RPMI8226 (cell line): ENCODE data around the gene ADPGK.

Source experiments
- DNase-seq: peaks from one replicate; pipeline ENCODE4 v3.0.0-alpha.2; 2015

Gene ADPGK

GRCh38 chr15:72787526-72787925 lies 4.0 kb upstream of the ADPGK start:
- no peak for DNase-seq

GRCh38 chr15:72786676-72787345 lies 3.3 kb upstream of the ADPGK start:
- DNase-seq = no peak

DNA sequence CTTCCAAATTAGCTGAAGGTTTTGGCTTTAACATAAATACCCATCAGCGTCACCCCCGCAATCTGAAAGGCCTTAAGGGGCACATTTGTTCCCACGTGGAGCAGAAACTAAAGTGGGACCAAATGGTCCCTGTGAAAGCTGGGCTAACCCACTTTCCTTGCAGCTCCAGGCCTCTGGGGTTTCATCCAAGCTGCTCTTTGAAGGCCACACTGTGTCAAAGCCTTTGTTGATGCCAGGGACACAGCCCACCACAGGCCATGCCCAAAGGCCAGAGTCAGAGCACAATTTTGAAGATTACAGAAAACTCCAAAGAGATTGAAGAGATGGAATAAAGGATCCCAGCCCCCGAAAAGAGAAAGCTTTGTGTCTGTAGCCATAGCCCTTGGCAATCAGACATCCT lies 2.7 kb upstream of the ADPGK start:
- no peak for DNase-seq

- no peak for DNase-seq
Measured at GRCh38 chr15:72785841-72786240, 2.3 kb upstream of the ADPGK start.

- DNase-seq = no peak
Measured at GRCh38 chr15:72785432-72785831, 1.9 kb upstream of the ADPGK start.

- no peak for DNase-seq
Measured at GRCh38 chr15:72784456-72784876, 908 bp upstream of the ADPGK start.

GRCh38 chr15:72783004-72783639 lies 436 bp downstream of the ADPGK start:
- DNase-seq = peak; percentile 70

DNA sequence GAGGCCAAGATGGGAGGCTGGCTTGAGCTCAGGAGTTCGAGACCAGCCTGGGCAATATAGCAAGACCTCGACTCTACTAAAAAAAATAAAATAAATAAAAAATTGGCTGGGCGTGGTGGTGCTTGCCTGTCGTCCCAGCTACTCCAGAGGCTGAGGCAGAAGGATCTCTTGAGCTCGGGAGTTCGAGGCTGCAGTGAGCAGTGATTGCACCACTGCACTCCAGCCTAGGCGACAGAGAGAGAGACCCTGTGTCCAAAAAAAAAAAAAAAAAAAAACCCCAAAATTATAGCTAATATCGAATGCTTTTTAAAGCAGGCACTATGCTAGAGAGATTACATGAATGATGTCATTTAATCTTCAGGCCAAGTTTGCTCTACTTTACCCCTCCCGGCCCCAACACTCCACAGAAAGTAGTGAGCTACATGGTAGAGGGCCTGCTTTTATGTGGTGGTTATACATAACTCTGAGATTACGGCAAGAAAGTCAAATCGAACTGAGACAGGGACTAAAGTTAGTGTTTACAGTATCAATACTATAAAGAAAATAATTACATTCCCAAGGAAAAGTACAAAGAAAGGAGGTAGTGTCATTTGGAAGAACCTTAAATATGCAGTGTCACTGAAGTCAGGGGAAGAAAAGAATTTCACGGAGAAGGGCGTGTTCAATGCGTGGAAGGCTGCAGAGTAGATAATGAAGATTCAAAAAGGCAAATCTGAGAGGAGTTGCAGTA lies 1.1 kb downstream of the ADPGK start:
- DNase-seq = peak; percentile 31

- no peak for DNase-seq
Measured at GRCh38 chr15:72781631-72782030, 1.9 kb downstream of the ADPGK start.

DNA sequence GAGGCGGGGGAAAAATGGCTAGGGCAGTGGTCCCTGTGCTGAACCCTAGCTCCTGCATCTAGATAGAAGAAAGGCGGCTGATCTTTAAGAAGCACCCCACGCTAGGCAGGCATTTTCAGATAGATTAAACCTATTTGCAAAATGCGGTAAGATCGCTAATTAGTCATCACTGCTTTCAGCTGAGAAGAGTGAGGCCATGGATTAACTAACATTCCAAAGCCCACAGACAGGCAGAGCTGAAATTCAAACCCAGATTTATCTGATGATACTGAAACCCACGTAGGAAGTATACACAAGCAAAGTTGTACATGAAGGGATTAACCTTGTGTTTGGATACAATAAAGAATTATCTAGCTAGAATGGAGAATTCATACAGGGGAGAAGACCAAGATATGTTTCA lies 4.8 kb downstream of the ADPGK start:
- no peak for DNase-seq

- peak; percentile 32 for DNase-seq
Measured at GRCh38 chr15:72774696-72775383, 8.7 kb downstream of the ADPGK start.

DNA sequence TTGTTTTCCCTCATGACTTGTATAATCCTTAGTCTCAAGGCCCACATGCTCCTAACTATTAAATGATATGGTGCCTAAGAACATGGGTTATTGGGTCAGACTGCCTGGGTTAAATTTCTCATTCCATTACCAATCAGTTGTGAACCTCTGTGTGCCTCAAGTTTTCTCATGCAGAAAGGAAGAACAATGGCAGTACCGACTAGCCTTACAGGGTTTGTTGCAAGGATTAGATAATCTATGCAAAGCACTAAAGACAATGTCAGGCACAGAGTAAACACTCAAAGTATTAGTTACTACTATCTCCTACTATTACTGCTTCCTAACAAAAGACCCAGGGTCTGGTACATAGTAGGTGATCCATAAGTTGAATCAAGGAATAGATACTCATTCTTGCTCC lies 12.2 kb downstream of the ADPGK start:
- no peak for DNase-seq

DNA sequence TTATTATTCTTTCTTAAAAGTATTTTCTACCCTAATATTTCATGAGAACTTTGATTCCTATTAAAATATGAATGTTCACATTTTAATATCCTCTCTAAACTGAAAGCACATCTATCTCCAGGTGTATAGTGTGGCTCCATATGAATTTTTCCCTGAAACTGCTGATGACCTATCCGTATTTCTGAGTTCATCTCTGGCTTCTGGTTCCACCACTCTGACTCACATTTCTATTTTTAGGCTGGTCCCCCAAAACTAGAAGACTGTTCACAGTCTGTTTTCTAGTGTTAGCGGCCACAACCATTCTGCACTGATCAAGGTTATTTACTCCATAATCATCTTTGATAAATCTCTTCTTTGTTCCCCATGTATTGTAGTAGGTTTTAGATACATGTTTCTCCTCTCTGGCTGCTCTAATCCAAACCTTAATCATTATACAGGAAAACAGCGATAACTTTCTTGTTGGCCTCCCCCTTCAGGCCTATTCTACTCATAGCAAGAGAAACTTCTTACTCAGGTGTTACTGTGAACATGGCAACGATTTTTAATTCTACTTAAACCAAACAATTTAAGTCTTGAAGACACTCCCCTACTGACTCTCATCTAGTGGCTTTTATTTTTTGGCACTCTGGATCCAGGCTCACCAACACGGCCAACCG lies 12.8 kb downstream of the ADPGK start:
- no peak for DNase-seq

DNA sequence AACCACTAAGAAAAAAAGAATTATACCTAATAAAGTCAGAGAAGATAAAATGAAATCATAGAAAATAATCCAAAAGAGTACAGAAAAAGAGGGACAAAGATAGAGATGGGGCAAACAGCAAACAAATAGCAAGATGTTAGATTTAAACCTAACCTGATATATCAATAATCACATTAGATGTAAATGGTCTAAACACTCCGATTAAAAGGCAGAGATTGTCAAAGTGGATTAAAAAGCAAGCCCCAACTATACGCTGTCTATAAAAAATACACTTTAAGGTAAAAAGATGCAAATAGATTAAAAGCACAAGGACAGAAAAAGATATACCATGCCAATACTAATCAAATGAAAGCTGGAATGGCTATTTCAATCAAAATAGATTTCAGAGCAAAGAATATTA lies 16.8 kb downstream of the ADPGK start:
- no peak for DNase-seq

GRCh38 chr15:72766025-72766424 lies 17.5 kb downstream of the ADPGK start:
- DNase-seq = no peak

- no peak for DNase-seq
Measured at GRCh38 chr15:72764656-72765055, 18.9 kb downstream of the ADPGK start.

GRCh38 chr15:72760590-72761260 lies 22.8 kb downstream of the ADPGK start:
- DNase-seq = no peak

DNA sequence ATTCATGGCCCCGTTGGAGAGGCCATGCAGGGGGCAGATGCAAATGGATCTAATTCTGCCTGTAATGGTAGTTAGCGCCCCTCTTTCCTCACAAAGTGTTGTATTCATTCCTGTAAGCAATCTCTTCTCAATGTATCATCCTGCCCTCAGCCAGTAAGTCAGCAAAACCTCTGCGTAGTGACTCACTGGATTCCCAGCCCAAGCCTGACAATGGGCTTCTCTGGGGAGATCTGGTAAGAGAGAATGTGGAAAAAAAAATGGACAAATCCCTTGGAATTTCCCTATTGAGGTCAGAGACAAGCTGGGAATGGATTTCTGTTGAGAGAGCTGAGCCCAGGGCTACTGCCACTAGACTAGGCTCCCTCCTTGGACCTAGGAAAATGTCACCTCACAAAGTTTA lies 25.4 kb downstream of the ADPGK start:
- no peak for DNase-seq

GRCh38 chr15:72754096-72754495 lies 29.5 kb downstream of the ADPGK start:
- DNase-seq = no peak

DNA sequence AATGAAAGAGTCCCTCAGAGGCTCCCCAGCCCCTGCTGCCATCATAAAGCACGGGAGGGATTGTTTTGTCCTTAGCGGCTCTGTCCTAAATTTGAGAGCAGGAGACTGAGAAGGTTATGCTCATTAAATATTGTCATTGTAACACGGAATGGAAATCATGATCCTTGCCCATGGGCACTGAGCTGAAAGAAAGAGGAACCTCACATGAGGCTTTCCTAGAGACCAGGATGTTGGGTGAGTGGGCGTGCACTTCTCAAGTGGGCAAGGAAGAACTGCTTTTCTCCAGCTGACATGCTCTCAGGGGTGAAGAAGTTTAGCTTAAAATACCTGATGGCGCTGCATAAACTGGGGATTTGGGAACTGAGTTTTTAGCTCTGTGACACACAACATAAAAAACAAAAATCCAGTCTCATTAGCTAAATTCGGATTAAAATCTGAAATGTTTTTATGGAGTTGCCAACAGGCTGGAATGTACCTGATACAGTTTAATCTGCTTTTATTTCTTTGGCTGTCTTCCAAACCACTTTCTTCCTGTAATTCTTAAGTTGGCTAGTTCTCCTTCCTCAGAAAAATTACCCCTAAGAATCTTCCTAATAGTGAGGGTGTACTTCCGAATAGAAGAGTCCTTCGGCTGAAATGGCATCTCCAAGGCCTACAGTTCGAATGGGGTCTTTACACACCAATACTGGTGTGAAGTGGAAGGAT lies 31.7 kb downstream of the ADPGK start:
- no peak for DNase-seq

GRCh38 chr15:72749700-72750099 lies 33.9 kb downstream of the ADPGK start:
- DNase-seq = no peak

GRCh38 chr15:72740219-72740618 lies 43.3 kb downstream of the ADPGK start:
- peak; percentile 64 for DNase-seq
